Epithelial cell of esophagus (primary cell): ENCODE data around the gene HES3.

ENCODE experiments used
- DNase-seq: peaks from one replicate; pipeline ENCODE4 v3.0.0; 2010; ENCODE audit warnings: low read depth
- H3K4me3 ChIP-seq: 2 replicates; pipeline ENCODE4 v1.5.1; 2011; ENCODE audit warnings: mild to moderate bottlenecking, low read length, control low read depth
- CTCF ChIP-seq: IDR thresholded peaks from 2 replicates; pipeline ENCODE4 v1.5.1; 2011; ENCODE audit warnings: low read depth, mild to moderate bottlenecking, low read length, control low read depth, inconsistent platforms; ENCODE audit not compliant: insufficient read depth; ENCODE audit errors: missing control alignments

The HES3 gene

GRCh38 chr1:6205849-6206519, 38.0 kb upstream of the HES3 start, which contains the start of gene RNF207:
Gene RNF207 (plus strand): TSS chr1:6206119. CDS start chr1:6206536, 417 bp downstream.
- peak; percentile 79 for DNase-seq
- TF ChIP-seq CTCF: no peak
- peak within 1 kb of the TSS; percentile 48 for H3K4me3 ChIP-seq

- no peak for TF ChIP-seq CTCF
- no peak for DNase-seq
- H3K4me3 ChIP-seq: peak overlapping the region; percentile 48
These were observed 37.5 kb upstream of the HES3 start for GRCh38 chr1:6206520-6206855.

GRCh38 chr1:6207075-6207885, 36.7 kb upstream of the HES3 start:
- TF ChIP-seq CTCF: no peak
- no peak overlapping the region for H3K4me3 ChIP-seq
- no peak for DNase-seq

- no peak for DNase-seq
- TF ChIP-seq CTCF: no peak
- no peak overlapping the region for H3K4me3 ChIP-seq
These were observed 36.1 kb upstream of the HES3 start for GRCh38 chr1:6207921-6208320.

- peak; percentile 29 for TF ChIP-seq CTCF
- H3K4me3 ChIP-seq: peak overlapping the region; percentile 25
- DNase-seq: peak; percentile 33
These were observed 35.0 kb upstream of the HES3 start for GRCh38 chr1:6208723-6209660.

- DNase-seq: no peak
- no peak overlapping the region for H3K4me3 ChIP-seq
- TF ChIP-seq CTCF: peak; percentile 34
These were observed 34.1 kb upstream of the HES3 start for GRCh38 chr1:6209661-6210580.
